NOMO-1 treated with dmso at 0.1 percent for 144 hours (cell line): ENCODE measurements around the gene PCIF1.

Experiments
- DNase-seq: peaks from one replicate; lab custom pipeline; 2025; ENCODE audit not compliant: unreplicated experiment; lab: John Stamatoyannopoulos, UW

PCIF1 gene

GRCh38 chr20:45964006-45964400 lies 29.5 kb downstream of the PCIF1 start:
- DNase-seq = no peak

- no peak for DNase-seq
These were observed 30.9 kb downstream of the PCIF1 start for GRCh38 chr20:45965169-45966002.

GRCh38 chr20:45967551-45968080 lies 33.1 kb downstream of the PCIF1 start:
- DNase-seq = no peak

DNA sequence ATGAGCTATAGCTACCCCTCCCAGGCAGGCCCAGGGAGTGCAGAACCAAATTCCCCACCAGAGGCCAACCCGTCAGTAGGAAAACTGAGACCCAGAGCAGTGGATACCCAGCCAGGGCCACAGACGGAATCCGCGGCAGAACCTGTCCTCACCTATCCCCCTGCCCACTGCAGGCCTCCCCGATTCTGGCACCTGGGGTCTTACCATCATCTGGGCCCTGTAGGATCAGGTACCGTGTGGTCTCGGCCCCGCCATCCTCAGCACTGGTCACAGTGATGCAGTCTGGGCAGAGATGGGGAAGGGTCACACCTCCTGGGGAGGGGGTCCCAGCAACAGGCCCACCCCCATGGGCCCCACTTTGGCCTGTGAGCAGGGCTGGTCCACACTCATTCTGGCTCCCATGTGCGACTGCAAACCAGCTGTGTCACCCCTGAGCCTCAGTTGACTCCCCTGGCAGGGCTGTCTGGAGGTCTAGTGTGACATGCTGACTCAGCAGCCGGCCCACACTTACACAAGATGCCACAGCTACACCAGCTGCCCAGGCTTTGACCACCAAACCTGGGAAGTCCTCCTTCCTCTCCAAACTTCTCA lies 33.7 kb downstream of the PCIF1 start:
- no peak for DNase-seq

DNA sequence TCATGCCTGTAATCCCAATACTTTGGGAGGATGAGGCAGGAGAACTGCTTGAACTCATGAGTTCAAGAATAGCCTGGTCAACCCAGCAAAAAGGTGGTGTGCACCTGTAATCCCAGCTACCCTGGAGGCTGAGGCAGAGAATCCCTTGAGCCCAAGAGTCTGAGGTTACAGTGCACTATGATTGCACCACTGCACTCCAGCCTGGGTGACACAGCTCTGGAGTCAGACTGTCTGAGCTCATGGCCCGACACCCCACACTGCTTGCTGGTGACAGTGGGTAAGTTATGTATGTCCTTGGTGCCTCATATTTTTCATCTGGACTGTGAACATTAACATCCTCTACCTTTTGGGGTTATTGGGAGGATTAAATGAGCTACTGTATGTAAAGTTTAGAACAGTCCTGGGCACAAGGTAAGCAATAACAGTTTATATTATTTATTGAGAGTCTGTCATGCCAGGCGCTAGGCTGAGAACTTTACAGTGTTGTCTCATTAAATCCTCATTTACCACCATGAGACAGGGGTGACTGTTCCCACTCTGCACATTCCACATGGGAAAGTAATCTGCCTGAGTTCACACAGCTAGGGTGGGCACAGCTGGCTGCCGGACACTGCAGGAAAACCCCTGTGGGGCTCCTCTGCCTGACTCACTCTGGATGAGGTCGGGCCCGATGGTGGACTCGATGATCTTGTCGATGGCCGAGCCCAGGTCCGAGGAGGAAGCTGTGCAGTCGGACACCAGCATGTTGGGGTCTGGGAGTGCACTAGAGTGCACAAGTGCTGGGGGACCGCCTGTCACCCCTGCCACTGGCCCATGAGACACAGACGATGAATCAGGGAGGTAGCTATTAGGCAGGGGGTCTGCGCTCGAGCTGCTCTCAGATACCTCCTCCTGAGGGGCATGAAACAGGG lies 34.6 kb downstream of the PCIF1 start:
- DNase-seq = no peak

DNA sequence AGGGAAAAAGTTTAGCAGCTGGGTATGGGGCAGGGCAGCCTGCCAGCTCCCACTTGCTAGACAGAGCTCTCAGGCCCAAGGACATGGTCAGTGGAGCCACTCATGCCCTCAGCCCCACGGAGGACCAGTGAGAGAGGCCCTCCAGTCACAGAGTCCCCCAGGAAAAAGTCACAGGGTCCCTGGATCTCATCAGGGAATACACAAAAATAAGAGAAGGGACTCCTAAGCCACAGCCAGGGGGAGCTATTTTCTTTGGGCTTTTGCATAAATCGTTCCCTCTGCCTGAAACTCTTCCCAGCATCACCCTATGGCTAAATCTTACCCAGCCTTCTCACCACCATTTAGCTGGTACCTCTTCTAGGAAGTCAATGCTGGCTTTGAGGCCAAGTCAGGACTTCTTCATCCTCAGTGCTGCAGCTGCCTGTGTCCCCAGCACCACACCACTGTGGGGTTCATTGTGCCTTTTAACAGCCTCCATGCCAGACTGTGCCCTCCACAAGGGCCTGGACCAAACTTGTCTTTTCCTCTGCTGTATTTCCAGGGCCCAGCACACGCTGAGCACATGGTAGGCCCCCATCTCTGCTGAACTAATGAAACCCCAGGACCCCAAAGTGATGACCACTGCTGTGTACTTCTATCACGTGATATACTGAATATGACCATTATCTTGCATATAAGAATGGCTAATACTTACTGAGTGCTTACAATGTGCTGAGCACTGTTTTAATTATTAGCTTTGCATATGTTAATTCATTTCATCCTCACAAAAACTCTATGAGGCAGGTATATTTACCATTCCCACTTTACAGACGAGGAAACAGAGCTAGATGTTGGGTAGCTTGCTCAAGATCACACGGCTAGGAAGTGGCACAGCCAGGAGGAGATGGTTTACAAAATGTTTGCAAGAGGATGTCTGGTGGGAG lies 35.5 kb downstream of the PCIF1 start:
- DNase-seq = peak; percentile 20

DNA sequence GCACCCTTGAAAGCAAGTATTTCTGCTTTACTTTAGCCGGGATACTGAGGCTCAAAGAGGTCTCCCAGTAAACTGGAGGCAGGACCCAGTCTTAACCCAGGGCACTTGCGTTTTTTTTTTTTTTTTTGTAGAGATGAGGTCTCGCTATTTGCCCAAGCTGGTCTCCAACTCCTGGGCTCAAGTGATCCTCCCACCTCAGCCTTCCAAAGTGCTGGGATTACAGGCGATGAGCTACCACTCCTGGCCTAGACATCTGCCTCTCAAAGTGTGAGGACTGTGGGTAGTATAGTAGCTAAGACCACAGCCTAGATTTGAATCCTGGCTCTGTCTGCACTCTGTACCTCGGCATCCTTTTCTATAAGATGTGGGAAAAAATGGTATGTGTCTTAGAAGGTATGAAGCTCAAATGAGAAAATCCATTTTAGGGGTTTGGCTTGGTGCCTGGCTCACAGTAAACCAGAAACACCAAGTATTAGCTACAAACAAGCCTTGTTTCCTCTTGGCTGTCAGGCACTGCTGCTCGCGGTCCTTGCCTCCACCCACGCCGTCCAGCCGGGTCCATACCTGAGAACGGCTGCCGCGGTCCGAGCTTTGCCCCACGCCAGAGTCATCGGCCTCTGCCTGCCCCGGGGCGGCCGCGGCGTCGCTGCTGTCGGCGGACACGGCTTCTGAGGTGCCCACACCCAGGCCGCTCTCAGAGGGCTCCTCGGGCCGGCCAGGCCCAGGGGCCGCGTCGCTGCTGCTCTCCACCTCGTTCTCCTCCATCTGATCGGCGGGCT lies 36.4 kb downstream of the PCIF1 start:
- DNase-seq = no peak

GRCh38 chr20:45971425-45971674 lies 36.9 kb downstream of the PCIF1 start:
- DNase-seq = peak; percentile 18

DNA sequence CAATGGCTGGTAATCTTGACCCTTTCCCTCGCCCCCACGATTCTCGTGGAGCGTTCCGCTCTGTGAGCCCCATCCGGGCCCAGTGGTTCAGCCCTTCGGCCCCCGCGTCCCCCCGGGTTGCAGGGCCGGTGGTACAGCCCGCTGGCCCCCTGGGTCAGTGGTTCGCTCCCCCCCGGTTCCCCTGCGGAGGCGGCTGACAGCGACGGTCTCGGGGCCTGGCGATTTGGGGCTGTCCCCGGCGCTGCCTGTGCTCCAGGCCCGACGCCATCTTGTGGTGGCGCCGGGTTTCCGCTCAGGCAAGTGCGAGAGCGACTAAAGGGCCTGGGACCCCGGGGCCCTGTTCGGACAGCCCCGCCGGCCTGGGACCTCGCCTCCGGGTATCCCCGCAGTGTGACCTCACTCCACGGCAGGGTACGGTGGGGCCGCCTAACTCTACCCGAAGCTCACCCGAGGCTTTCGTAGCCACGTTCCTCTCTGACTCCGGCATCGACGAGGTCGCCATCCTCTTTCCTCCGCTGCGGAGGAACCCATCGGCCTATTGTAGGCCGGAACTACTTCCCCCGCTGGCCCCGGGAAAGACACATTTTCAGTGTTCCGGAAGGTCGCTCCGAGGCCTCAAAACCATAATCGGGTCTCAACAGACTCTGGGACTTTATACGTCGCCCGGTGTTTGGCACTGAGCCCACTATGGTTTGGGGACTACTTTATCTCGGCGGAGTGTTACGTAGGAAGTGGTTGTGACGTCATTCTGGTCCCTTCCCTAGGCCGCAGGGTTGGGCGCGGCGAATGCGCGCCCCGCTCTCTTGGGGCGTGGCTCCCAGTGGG lies 37.4 kb downstream of the PCIF1 start, which contains the start of gene ZNF335:
TSS of gene ZNF335 (minus strand) at position 529 of the 825 bp plus-strand sequence. CDS start 793 bp downstream, outside the sequence.
- peak; percentile 89 for DNase-seq

DNA sequence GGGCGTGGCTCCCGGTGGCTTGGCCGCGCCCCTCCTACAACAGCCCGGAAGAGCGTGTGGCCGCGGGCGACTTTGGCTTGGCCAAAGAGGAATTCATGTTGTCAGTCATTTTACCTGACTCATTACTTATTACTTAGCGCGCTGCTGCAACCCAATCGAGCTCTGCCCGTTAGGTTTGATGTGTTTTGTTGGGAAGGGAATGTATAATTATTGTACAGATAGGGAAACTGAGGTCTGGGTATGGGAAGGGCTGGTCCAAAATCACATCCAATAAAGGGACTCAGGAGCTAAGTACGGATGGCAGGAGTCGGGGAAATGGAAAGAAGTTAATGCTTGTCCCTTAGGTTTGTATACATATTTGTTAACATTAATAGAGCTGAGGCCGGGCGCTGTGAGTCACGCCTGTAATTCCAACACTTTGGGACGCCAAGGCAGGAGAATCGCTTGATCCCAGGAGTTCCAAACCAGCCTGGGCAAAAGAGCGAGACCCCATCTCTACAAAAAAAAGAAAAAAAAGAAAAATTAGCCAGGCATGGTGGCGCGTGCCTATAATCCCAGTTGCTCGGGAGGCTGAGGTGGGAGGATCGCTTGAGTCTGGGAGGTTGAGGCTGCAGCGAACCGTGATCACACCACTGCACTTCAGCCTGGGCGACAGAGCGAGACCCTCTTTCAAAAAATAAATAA lies 38.2 kb downstream of the PCIF1 start:
- peak; percentile 92 for DNase-seq

- DNase-seq = peak; percentile 3
These were observed 40.5 kb downstream of the PCIF1 start for GRCh38 chr20:45974896-45975565.

- no peak for DNase-seq
These were observed 41.2 kb downstream of the PCIF1 start for GRCh38 chr20:45975686-45976085.

GRCh38 chr20:45976086-45976485 lies 41.6 kb downstream of the PCIF1 start:
- DNase-seq = no peak

GRCh38 chr20:45981261-45981660 lies 46.8 kb downstream of the PCIF1 start:
- DNase-seq = no peak

DNA sequence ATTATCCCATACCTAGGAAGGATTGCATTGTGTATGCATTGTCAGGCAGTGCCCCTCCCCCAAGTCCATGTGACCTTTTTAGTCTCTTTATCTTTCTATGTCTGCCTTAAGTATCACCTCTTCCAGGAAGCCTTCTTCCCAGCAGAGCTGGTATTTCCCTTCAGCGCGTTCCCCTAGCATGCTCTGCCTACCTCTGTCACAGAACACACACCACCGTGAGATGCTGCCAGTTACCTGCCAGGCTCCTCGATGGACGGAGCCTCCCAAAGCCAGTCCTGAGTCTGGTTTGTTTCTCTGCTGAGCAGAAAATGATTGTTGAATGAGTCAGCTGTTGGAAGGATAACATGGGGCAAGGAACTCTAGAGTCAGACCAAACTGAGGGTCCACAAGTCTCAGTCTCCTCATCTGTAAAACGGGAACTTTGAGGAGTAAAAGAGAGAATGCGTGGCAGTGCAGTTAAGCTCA lies 48.8 kb downstream of the PCIF1 start:
- no peak for DNase-seq

DNA sequence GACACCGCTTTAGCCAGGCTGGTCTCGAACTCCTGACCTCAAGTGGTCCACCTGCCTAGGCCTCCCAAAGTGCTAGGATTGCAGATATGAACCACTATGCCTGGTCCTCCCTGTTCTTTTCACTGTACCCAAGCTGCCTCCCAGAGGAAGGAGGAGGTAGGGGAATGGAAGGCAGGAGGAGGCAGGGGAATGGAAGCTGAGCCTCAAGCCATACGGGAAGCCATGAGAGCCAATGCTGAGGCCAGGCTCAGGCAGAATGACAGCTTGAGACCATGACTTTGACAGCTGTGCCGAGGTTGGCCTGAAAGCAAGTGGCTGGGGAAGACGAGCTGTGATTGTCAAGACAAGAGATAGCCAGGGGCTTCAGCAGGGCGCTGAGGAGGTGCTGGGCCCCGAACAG lies 51.1 kb downstream of the PCIF1 start:
- no peak for DNase-seq

- DNase-seq = peak; percentile 29
These were observed 52.8 kb downstream of the PCIF1 start for GRCh38 chr20:45987108-45987780.
